ENCODE measurements around the gene EMC8. TPM values are rescaled to one million over a fixed set of nuclear protein-coding genes. Genes with fewer than 3 reads are reported as not detected.

The EMC8 gene
- total and polyA plus RNA-seq, 4 donors = 14.5 to 23.0 (median 19.0) TPM

- intact Hi-C loops (cut with DNase I) = no loop called here
- ATAC-seq (ENCODE audit: low FRiP score) (no peak), DNase-seq (no peak)
- Histone ChIP-seq H3K27me3 (ENCODE audit: control insufficient read depth in 1 of 2, insufficient read depth in 2 of 2, low read length in 1 of 2) (no peaks in the 10 kb centered on the region), H3K4me1 (ENCODE audit: control insufficient read depth in 1 of 2, insufficient read depth in 2 of 2, low read length in 2 of 2) (no peaks in the 10 kb centered on the region), H3K36me3 (ENCODE audit: control insufficient read depth in 1 of 2, insufficient read depth in 2 of 2, low read length in 1 of 2) (no peaks in the 10 kb centered on the region), H3K4me3 (ENCODE audit: low read length in 2 of 2) (no peak overlapping the region), H3K27ac (ENCODE audit: low read depth in 1 of 2, low read length in 2 of 2) (no peak overlapping the region), H3K9me3 (ENCODE audit: control insufficient read depth, low read length) (no peaks in the 10 kb centered on the region)
- WGBS, 2 donors = 36 to 47% methylated on average over 7 of the region's 7 CpGs
Measured at GRCh38 chr16:85754413-85754812, 44.9 kb downstream of the EMC8 start.

GRCh38 chr16:85753976-85754375 lies 45.4 kb downstream of the EMC8 start:
- Histone ChIP-seq H3K4me3 (ENCODE audit: low read length in 2 of 2) (no peak overlapping the region), H3K4me1 (ENCODE audit: control insufficient read depth in 1 of 2, insufficient read depth in 2 of 2, low read length in 2 of 2) (no peaks in the 10 kb centered on the region), H3K27ac (ENCODE audit: low read depth in 1 of 2, low read length in 2 of 2) (no peak overlapping the region), H3K36me3 (ENCODE audit: control insufficient read depth in 1 of 2, insufficient read depth in 2 of 2, low read length in 1 of 2) (no peaks in the 10 kb centered on the region), H3K9me3 (ENCODE audit: control insufficient read depth, low read length) (no peaks in the 10 kb centered on the region), H3K27me3 (ENCODE audit: control insufficient read depth in 1 of 2, insufficient read depth in 2 of 2, low read length in 1 of 2) (no peaks in the 10 kb centered on the region)
- ATAC-seq (ENCODE audit: low FRiP score) (no peak), DNase-seq (no peak)
- 82 to 84% methylated on average over 7 of the region's 7 CpGs for WGBS, 2 donors
- intact Hi-C loops (cut with DNase I) = no loop called here

- ATAC-seq (ENCODE audit: low FRiP score) = no peak
- H3K36me3 ChIP-seq (ENCODE audit: control insufficient read depth in 1 of 2, insufficient read depth in 2 of 2, low read length in 1 of 2) = no peaks in the 10 kb centered on the region
- no peaks in the 10 kb centered on the region for H3K9me3 ChIP-seq (ENCODE audit: control insufficient read depth, low read length)
- DNase-seq = no peak
- intact Hi-C loops (cut with DNase I) = no loop called here
- H3K27ac ChIP-seq (ENCODE audit: low read depth in 1 of 2, low read length in 2 of 2) = no peak overlapping the region
- no peak overlapping the region for H3K4me3 ChIP-seq (ENCODE audit: low read length in 2 of 2)
- 71 to 72% methylated on average over 6 of the region's 6 CpGs for WGBS, 2 donors
- H3K4me1 ChIP-seq (ENCODE audit: control insufficient read depth in 1 of 2, insufficient read depth in 2 of 2, low read length in 2 of 2) = no peaks in the 10 kb centered on the region
- H3K27me3 ChIP-seq (ENCODE audit: control insufficient read depth in 1 of 2, insufficient read depth in 2 of 2, low read length in 1 of 2) = no peaks in the 10 kb centered on the region
Measured at GRCh38 chr16:85753559-85753958, 45.8 kb downstream of the EMC8 start.

- H3K9me3 ChIP-seq (ENCODE audit: control insufficient read depth, low read length) = no peaks in the 10 kb centered on the region
- no peaks in the 10 kb centered on the region for H3K27me3 ChIP-seq (ENCODE audit: control insufficient read depth in 1 of 2, insufficient read depth in 2 of 2, low read length in 1 of 2)
- H3K27ac ChIP-seq (ENCODE audit: low read depth in 1 of 2, low read length in 2 of 2) = no peak overlapping the region
- no peaks in the 10 kb centered on the region for H3K36me3 ChIP-seq (ENCODE audit: control insufficient read depth in 1 of 2, insufficient read depth in 2 of 2, low read length in 1 of 2)
- 52 to 70% methylated on average over 20 to 21 of the region's 21 CpGs for WGBS, 2 donors
- intact Hi-C loops (cut with DNase I) = no loop called here
- no peak for ATAC-seq (ENCODE audit: low FRiP score)
- no peaks in the 10 kb centered on the region for H3K4me1 ChIP-seq (ENCODE audit: control insufficient read depth in 1 of 2, insufficient read depth in 2 of 2, low read length in 2 of 2)
- H3K4me3 ChIP-seq (ENCODE audit: low read length in 2 of 2) = no peak overlapping the region
- no peak for DNase-seq
Measured at GRCh38 chr16:85752511-85753420, 46.6 kb downstream of the EMC8 start.

- Histone ChIP-seq H3K4me1 (ENCODE audit: control insufficient read depth in 1 of 2, insufficient read depth in 2 of 2, low read length in 2 of 2) (no peaks in the 10 kb centered on the region), H3K27ac (ENCODE audit: low read depth in 1 of 2, low read length in 2 of 2) (no peak overlapping the region), H3K4me3 (ENCODE audit: low read length in 2 of 2) (no peak overlapping the region), H3K27me3 (ENCODE audit: control insufficient read depth in 1 of 2, insufficient read depth in 2 of 2, low read length in 1 of 2) (no peaks in the 10 kb centered on the region), H3K36me3 (ENCODE audit: control insufficient read depth in 1 of 2, insufficient read depth in 2 of 2, low read length in 1 of 2) (no peaks in the 10 kb centered on the region), H3K9me3 (ENCODE audit: control insufficient read depth, low read length) (no peaks in the 10 kb centered on the region)
- DNase-seq = no peak
- intact Hi-C loops (cut with DNase I) = no loop called here
- WGBS, 2 donors = 23 to 41% methylated on average over 14 to 15 of the region's 15 CpGs
- peak; percentile 2 for ATAC-seq (ENCODE audit: low FRiP score)
Measured at GRCh38 chr16:85751698-85752501, 47.4 kb downstream of the EMC8 start.

GRCh38 chr16:85750827-85751697 lies 48.3 kb downstream of the EMC8 start, which contains the start of gene C16orf74:
TSS of gene C16orf74 (minus strand) at chr16:85751096. CDS start at chr16:85735217, 15,879 bp downstream.
- H3K27me3 ChIP-seq (ENCODE audit: control insufficient read depth in 1 of 2, insufficient read depth in 2 of 2, low read length in 1 of 2) = no peaks in the 10 kb centered on the region
- DNase-seq (no peak), ATAC-seq (ENCODE audit: low FRiP score) (peak; percentile 76)
- H3K4me1 ChIP-seq (ENCODE audit: control insufficient read depth in 1 of 2, insufficient read depth in 2 of 2, low read length in 2 of 2) = no peaks in the 10 kb centered on the region
- no peaks in the 10 kb centered on the region for H3K9me3 ChIP-seq (ENCODE audit: control insufficient read depth, low read length)
- peak within 1 kb of the TSS; percentile 30 to 49 for H3K4me3 ChIP-seq (ENCODE audit: low read length in 2 of 2)
- no peak within 1 kb of the TSS for H3K27ac ChIP-seq (ENCODE audit: low read depth in 1 of 2, low read length in 2 of 2)
- WGBS, 2 donors = 5% methylated on average over 58 to 96 of the region's 96 CpGs
- intact Hi-C loops (cut with DNase I) = no loop called here
- H3K36me3 ChIP-seq (ENCODE audit: control insufficient read depth in 1 of 2, insufficient read depth in 2 of 2, low read length in 1 of 2) = no peaks in the 10 kb centered on the region

- DNase-seq (no peak), ATAC-seq (ENCODE audit: low FRiP score) (peak; percentile 21)
- Histone ChIP-seq H3K36me3 (ENCODE audit: control insufficient read depth in 1 of 2, insufficient read depth in 2 of 2, low read length in 1 of 2) (no peaks in the 10 kb centered on the region), H3K27ac (ENCODE audit: low read depth in 1 of 2, low read length in 2 of 2) (no peak overlapping the region), H3K4me3 (ENCODE audit: low read length in 2 of 2) (peak overlapping the region; percentile 30 to 49), H3K27me3 (ENCODE audit: control insufficient read depth in 1 of 2, insufficient read depth in 2 of 2, low read length in 1 of 2) (no peaks in the 10 kb centered on the region), H3K9me3 (ENCODE audit: control insufficient read depth, low read length) (no peaks in the 10 kb centered on the region), H3K4me1 (ENCODE audit: control insufficient read depth in 1 of 2, insufficient read depth in 2 of 2, low read length in 2 of 2) (no peaks in the 10 kb centered on the region)
- intact Hi-C loops (cut with DNase I) = no loop called here
- 1 to 2% methylated on average over 51 of the region's 51 CpGs for WGBS, 2 donors
Measured at GRCh38 chr16:85750146-85750826, 49.1 kb downstream of the EMC8 start.

- 23% methylated on average over 14 of the region's 14 CpGs for WGBS, 2 donors
- ATAC-seq (ENCODE audit: low FRiP score) = no peak
Measured at GRCh38 chr16:85749771-85750145, 49.6 kb downstream of the EMC8 start.

More at GRCh38 chr16:85749771-85750145, 49.6 kb downstream of the EMC8 start:
- Histone ChIP-seq H3K4me1 (ENCODE audit: control insufficient read depth in 1 of 2, insufficient read depth in 2 of 2, low read length in 2 of 2) (no peaks in the 10 kb centered on the region), H3K36me3 (ENCODE audit: control insufficient read depth in 1 of 2, insufficient read depth in 2 of 2, low read length in 1 of 2) (no peaks in the 10 kb centered on the region), H3K9me3 (ENCODE audit: control insufficient read depth, low read length) (no peaks in the 10 kb centered on the region), H3K27ac (ENCODE audit: low read depth in 1 of 2, low read length in 2 of 2) (no peak overlapping the region), H3K4me3 (ENCODE audit: low read length in 2 of 2) (no peak overlapping the region), H3K27me3 (ENCODE audit: control insufficient read depth in 1 of 2, insufficient read depth in 2 of 2, low read length in 1 of 2) (no peaks in the 10 kb centered on the region)
- no peak for DNase-seq
- intact Hi-C loops (cut with DNase I) = no loop called here
